PFSK-1 (cell line): ENCODE results near the gene FNTB.

Source experiments
- POLR2AphosphoS5 ChIP-seq: IDR thresholded peaks from 2 replicates; pipeline ENCODE4 v1.6.1; 2012; ENCODE audit warnings: low read depth, mild to moderate bottlenecking, control low read depth, low read length, moderate library complexity
- SIN3A ChIP-seq: IDR thresholded peaks from 2 replicates; pipeline ENCODE4 v1.6.1; 2012; ENCODE audit warnings: mild to moderate bottlenecking, low read length, moderate library complexity, borderline replicate concordance; ENCODE audit not compliant: insufficient read depth

DNA sequence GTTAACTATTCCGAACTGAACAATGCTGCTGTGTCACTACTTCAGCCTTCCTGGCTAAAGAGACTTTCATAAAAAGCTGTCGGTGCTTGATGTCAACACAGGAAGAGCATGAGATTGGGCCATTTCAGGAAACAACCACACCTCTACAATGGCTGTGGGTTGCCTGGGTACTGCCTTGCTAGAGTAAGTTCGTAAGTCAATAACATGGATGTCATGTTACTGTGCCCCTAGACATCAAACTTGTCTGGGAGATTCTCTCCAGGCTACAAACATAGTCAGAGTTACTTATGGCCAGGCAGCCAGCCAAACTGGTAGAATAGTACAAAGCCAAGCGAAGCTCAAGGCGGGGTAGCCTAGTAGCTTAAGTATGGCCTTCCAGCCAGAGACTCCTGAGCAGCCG, 92.5 kb downstream of the FNTB start:
- TF ChIP-seq POLR2AphosphoS5 (no peak), SIN3A (no peak)
